ENCODE results near the gene TBCD.

Gene TBCD

GRCh38 chr17:82793974-82794630 lies 42.2 kb downstream of the TBCD start:
- DNase-seq (ENCODE audit: low read depth) = no peak
- TF ChIP-seq, protein P1, sequence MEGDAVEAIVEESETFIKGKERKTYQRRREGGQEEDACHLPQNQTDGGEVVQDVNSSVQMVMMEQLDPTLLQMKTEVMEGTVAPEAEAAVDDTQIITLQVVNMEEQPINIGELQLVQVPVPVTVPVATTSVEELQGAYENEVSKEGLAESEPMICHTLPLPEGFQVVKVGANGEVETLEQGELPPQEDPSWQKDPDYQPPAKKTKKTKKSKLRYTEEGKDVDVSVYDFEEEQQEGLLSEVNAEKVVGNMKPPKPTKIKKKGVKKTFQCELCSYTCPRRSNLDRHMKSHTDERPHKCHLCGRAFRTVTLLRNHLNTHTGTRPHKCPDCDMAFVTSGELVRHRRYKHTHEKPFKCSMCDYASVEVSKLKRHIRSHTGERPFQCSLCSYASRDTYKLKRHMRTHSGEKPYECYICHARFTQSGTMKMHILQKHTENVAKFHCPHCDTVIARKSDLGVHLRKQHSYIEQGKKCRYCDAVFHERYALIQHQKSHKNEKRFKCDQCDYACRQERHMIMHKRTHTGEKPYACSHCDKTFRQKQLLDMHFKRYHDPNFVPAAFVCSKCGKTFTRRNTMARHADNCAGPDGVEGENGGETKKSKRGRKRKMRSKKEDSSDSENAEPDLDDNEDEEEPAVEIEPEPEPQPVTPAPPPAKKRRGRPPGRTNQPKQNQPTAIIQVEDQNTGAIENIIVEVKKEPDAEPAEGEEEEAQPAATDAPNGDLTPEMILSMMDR (IDR thresholded peaks at IDR 0.05; ENCODE audit: control insufficient read depth, extremely low read depth, insufficient read depth) = no peak
- H3K4me3 ChIP-seq (ENCODE audit: low read depth, low read length) = no peak overlapping the region

DNA sequence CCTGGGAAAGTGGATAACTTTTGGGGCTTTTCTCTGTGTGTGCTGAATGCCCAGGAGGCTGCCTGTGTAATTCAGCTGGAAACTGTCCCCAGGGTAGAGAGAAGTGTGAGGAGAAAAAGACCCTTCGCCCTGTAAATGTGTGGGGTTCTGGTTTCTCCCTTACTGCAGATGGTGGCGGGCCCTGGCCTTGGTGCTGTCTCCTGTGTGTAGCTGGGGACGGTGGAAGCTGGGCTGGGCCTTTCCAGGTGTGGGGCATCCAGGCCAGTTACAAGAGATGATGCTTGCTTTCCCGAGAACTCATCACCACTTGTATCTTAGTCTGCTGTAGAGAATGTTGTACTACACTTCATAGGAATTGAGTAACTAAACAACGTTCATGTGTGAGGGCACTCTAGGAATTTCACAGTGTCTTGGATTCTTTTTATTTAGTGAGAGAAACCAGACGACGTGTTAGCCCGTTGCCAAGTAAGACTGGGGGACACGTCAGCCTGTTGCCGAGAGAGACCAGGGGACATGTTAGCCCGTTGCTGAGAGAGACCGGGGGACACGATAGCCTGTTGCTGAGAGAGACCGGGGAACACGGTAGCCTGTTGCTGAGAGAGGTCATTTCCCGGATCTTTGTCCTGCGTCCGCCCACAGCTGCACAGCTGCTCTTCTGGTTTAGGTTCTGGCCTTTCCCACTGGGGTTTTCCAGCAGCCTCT lies 43.1 kb downstream of the TBCD start:
- TF ChIP-seq, protein P1 (IDR thresholded peaks at IDR 0.05; ENCODE audit: control insufficient read depth, extremely low read depth, insufficient read depth) = no peak
- H3K4me3 ChIP-seq (ENCODE audit: low read depth, low read length) = no peak overlapping the region

DNA sequence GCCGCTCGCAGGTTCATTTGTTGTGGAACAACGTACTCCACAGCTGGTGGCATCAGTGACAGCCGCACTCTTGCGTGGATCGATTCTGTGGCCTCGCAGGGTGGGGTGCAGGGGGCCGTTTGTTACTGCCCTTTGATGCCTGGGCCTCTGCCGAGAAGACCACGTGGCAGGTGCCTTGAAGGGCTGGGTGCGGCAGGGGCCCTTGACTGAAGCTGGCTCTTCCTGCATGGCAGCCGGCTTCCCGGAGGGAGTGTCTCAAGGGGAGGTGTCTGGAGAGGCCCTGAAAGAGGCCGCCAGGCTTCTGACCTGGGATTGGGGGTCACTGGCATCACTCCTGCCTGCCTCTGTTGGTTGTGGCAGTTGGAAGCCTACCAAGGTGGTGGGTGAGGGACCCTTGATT lies 43.8 kb downstream of the TBCD start:
- no peak for DNase-seq (ENCODE audit: low read depth)
- H3K4me3 ChIP-seq (ENCODE audit: low read depth, low read length) = no peak overlapping the region
- TF ChIP-seq, protein P1 (IDR thresholded peaks at IDR 0.05; ENCODE audit: control insufficient read depth, extremely low read depth, insufficient read depth) = no peak

More for the DNA sequence above, 43.1 kb downstream of the TBCD start:
- no peak for DNase-seq (ENCODE audit: low read depth)

- DNase-seq (ENCODE audit: low read depth) = no peak
- TF ChIP-seq, protein P1 (IDR thresholded peaks at IDR 0.05; ENCODE audit: control insufficient read depth, extremely low read depth, insufficient read depth) = no peak
- H3K4me3 ChIP-seq (ENCODE audit: low read depth, low read length) = no peak overlapping the region
Measured at GRCh38 chr17:82797061-82797460, 45.2 kb downstream of the TBCD start.

DNA sequence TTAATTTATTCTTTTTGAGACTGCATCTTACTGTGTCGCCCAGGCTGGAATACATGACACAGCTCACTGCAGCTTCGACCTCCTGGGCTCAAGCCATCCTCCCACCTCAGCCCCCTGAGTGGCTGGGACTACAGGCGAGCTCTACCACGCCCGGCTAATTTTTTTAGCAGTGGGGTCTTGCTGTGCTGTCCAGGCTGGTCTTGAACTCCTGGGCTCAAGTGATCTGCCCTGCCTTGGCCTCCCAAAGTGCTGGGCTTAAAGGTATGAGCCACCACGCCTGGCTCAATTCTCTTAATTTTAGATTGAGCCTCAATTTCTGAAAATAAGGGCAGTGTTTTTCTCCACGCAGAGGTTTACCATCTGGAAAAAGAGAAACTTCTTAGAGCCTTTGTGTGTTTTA lies 46.9 kb downstream of the TBCD start:
- TF ChIP-seq, protein P1 (IDR thresholded peaks at IDR 0.05; ENCODE audit: control insufficient read depth, extremely low read depth, insufficient read depth) = no peak
- H3K4me3 ChIP-seq (ENCODE audit: low read depth, low read length) = no peak overlapping the region
- DNase-seq (ENCODE audit: low read depth) = no peak

- DNase-seq (ENCODE audit: low read depth) = no peak
- no peak overlapping the region for H3K4me3 ChIP-seq (ENCODE audit: low read depth, low read length)
- TF ChIP-seq, protein P1 (IDR thresholded peaks at IDR 0.05; ENCODE audit: control insufficient read depth, extremely low read depth, insufficient read depth) = no peak
Measured at GRCh38 chr17:82799591-82799990, 47.7 kb downstream of the TBCD start.

All from LNCaP clone FGC (cell line).